IMR-90 (cell line): Measurements from ENCODE around the gene PTK7. TPM values are rescaled to one million over a fixed set of nuclear protein-coding genes. Genes with fewer than 3 reads are reported as not detected.

Experiments
- ATAC-seq: fragments of 200-7000 bp; cut with Tn5 transposase; 2 replicates; pipeline ENCODE4 v1.9.1; 2020; ENCODE audit warnings: low read depth, mild to moderate bottlenecking, moderate library complexity
- BruUV-seq: library from RNA; stranded (reverse); fragments of 400-500 nt; replicated peaks from 2 replicates; lab custom pipeline; 2021; lab: Mats Ljungman, UMichigan
- CTCF ChIA-PET: fragments of 300-600 bp; formaldehyde crosslinking; extraction: SDS; loops from one replicate; lab custom pipeline; 2021; ENCODE audit warnings: antibody characterized with exemption; lab: Yijun Ruan, JAX
- POLR2A ChIA-PET: fragments of 300-600 bp; sonication (Branson Sonifier 250); formaldehyde crosslinking; loops from one replicate; lab custom pipeline; 2022; ENCODE audit warnings: antibody characterized with exemption; ENCODE audit not compliant: unreplicated experiment; lab: Charles Lee
- DNase-seq: peaks from one replicate; pipeline ENCODE4 v3.0.0; 2013
- H2AFZ ChIP-seq: replicated peaks from 2 replicates; pipeline ENCODE3; 2013; ENCODE audit warnings: low read length, mild to moderate bottlenecking; ENCODE audit not compliant: poor library complexity
- H2AK5ac ChIP-seq: 2 replicates; pipeline ENCODE4 v1.6.1; 2013; ENCODE audit warnings: low read depth, low read length, inconsistent platforms
- H2AK9ac ChIP-seq: replicated peaks from 2 replicates; pipeline ENCODE3; 2013; ENCODE audit warnings: mild to moderate bottlenecking, low read depth, low read length, moderate library complexity; ENCODE audit not compliant: poor library complexity
- H2BK120ac ChIP-seq: 2 replicates; pipeline ENCODE4 v1.6.1; 2013; ENCODE audit warnings: low read depth, low read length, inconsistent platforms
- H2BK15ac ChIP-seq: 3 replicates; pipeline ENCODE4 v1.6.1; 2013; ENCODE audit warnings: low read depth, low read length, inconsistent platforms
- H2BK20ac ChIP-seq: 2 replicates; pipeline ENCODE4 v1.6.1; 2013; ENCODE audit warnings: low read depth, mild to moderate bottlenecking, inconsistent platforms, low read length, moderate library complexity
- H2BK5ac ChIP-seq: 2 replicates; pipeline ENCODE4 v1.6.1; 2013; ENCODE audit warnings: mild to moderate bottlenecking, low read depth, low read length, inconsistent platforms; ENCODE audit not compliant: poor library complexity, severe bottlenecking
- H3K14ac ChIP-seq: replicated peaks from 2 replicates; pipeline ENCODE4 v1.6.1; 2013; ENCODE audit warnings: low read depth, low read length, inconsistent platforms
- H3K18ac ChIP-seq: 2 replicates; pipeline ENCODE4 v1.6.1; 2013; ENCODE audit warnings: low read depth, low read length, control low read depth
- H3K23ac ChIP-seq: 2 replicates; pipeline ENCODE4 v1.6.1; 2013; ENCODE audit warnings: low read depth, low read length, inconsistent platforms
- H3K27ac ChIP-seq: 2 replicates; pipeline ENCODE4 v1.5.1; 2013; ENCODE audit warnings: mild to moderate bottlenecking, control low read depth, low read length; ENCODE audit not compliant: insufficient read depth
- H3K27me3 ChIP-seq: 2 replicates; pipeline ENCODE4 v1.6.1; 2013; ENCODE audit warnings: low read length; ENCODE audit not compliant: control insufficient read depth, insufficient read depth
- H3K36me3 ChIP-seq: 2 replicates; pipeline ENCODE4 v1.6.1; 2013; ENCODE audit warnings: low read length, mixed read lengths; ENCODE audit not compliant: control insufficient read depth, insufficient read depth
- H3K4ac ChIP-seq: 2 replicates; pipeline ENCODE4 v1.6.1; 2013; ENCODE audit warnings: low read depth, low read length, inconsistent platforms
- H3K4me1 ChIP-seq: 2 replicates; pipeline ENCODE4 v1.6.1; 2013; ENCODE audit warnings: low read length, mixed read lengths; ENCODE audit not compliant: control insufficient read depth, insufficient read depth
- H3K4me2 ChIP-seq: 2 replicates; pipeline ENCODE4 v1.6.1; 2013; ENCODE audit warnings: low read depth, mild to moderate bottlenecking, control low read depth, low read length, moderate library complexity
- H3K4me3 ChIP-seq: 2 replicates; pipeline ENCODE4 v1.5.1; 2013; ENCODE audit warnings: low read depth, mild to moderate bottlenecking, control low read depth, low read length, moderate library complexity; ENCODE audit not compliant: insufficient read depth
- H3K56ac ChIP-seq: 2 replicates; pipeline ENCODE4 v1.6.1; 2013; ENCODE audit warnings: low read length, inconsistent platforms; ENCODE audit not compliant: insufficient read depth; ENCODE audit errors: extremely low read depth
- H3K79me1 ChIP-seq, 2 experiments: 2 replicates each; pipeline ENCODE4 v1.6.1; 2013; ENCODE audit warnings: low read length in 2 of 2, inconsistent platforms in 1 of 2, low read depth in 1 of 2
- H3K9ac ChIP-seq: 2 replicates; pipeline ENCODE4 v1.6.1; 2013; ENCODE audit warnings: low read depth, low read length, control low read depth
- H3K9me1 ChIP-seq: 2 replicates; pipeline ENCODE4 v1.6.1; 2013; ENCODE audit warnings: low read length, inconsistent platforms; ENCODE audit not compliant: insufficient read depth
- H3K9me3 ChIP-seq: 2 replicates; pipeline ENCODE4 v1.6.1; 2013; ENCODE audit warnings: low read length; ENCODE audit not compliant: control insufficient read depth, insufficient read depth
- H4K20me1 ChIP-seq: 2 replicates; pipeline ENCODE4 v1.6.1; 2013; ENCODE audit warnings: low read length, inconsistent platforms; ENCODE audit not compliant: insufficient read depth
- H4K5ac ChIP-seq: 2 replicates; pipeline ENCODE4 v1.6.1; 2013; ENCODE audit warnings: mild to moderate bottlenecking, low read depth, low read length, control low read depth
- H4K8ac ChIP-seq, 2 experiments: 2 replicates each; pipeline ENCODE4 v1.6.1; 2013; ENCODE audit warnings: low read depth in 2 of 2, low read length in 2 of 2, control low read depth in 1 of 2, inconsistent platforms in 1 of 2
- H4K91ac ChIP-seq: 2 replicates; pipeline ENCODE4 v1.6.1; 2013; ENCODE audit warnings: low read depth, low read length, inconsistent platforms; ENCODE audit not compliant: insufficient read depth
- CEBPB ChIP-seq: IDR thresholded peaks from 2 replicates; pipeline ENCODE4 v1.6.1; 2012; ENCODE audit warnings: low read depth, low read length, improper control_type of control experiment
- USF2 ChIP-seq: fragments of 150-350 bp; IDR thresholded peaks from 2 replicates; pipeline ENCODE4 v1.6.1; 2017; ENCODE audit warnings: mild to moderate bottlenecking, antibody characterized with exemption, low read length, low read depth
- WGBS, 2 experiments: methylation state at CpG; one replicate each; pipeline versions ENCODE4 v1.1.5 to v1.1.7; 2013; ENCODE audit warnings: missing lambda C conversion rate in 2 of 2; ENCODE audit not compliant: insufficient read length in 1 of 2; ENCODE audit errors: extremely low coverage in 2 of 2; 5-methylcytosine and 5-hydroxymethylcytosine counted together
- dilution Hi-C: fragments of 300-500 bp; cut with HindIII; formaldehyde crosslinking; loops from one replicate; pipeline ENCODE4 v1.14.3; 2018; ENCODE audit warnings: low sequenced_read_pairs; ENCODE audit not compliant: unreplicated experiment
- in situ Hi-C: fragments of 300-500 bp; cut with MboI; formaldehyde crosslinking; loops from 3 replicates; pipeline ENCODE4 v1.14.3; 2019; ENCODE audit warnings: low sequenced_read_pairs, inconsistent platforms, mixed read lengths
- intact Hi-C: fragments of 100-400 bp; cut with micrococcal nuclease; formaldehyde crosslinking; loops from 2 replicates; pipeline ENCODE4 v1.10.0; 2022
- polyA plus RNA-seq, 3 experiments: library from polyadenylated mRNA; depleted of rRNA; stranded (reverse); fragments of >200 nt; gene quantifications; 2 replicates each; pipeline ENCODE4 v1.2.3, GENCODE V29; 2012; ENCODE audit warnings: low replicate concordance in 1 of 3
- total RNA-seq: library from RNA; depleted of rRNA; stranded (reverse); fragments of >200 nt; gene quantifications from 2 replicates; pipeline ENCODE4 v1.2.3, GENCODE V29; 2012

The PTK7 gene
- total and polyA plus RNA-seq, 2 of the 4 experiments (the other 2 are of a cell fraction), result 47.1 to 142 TPM

- H3K4ac ChIP-seq, result peak overlapping the region; percentile 89
- no TSS peak for BruUV-seq
- peak overlapping the region; percentile 14; the same call in 1 of the 2 replicates for H2BK20ac ChIP-seq
- peak overlapping the region; percentile 95 for H3K56ac ChIP-seq
- ChIA-PET POLR2A (interaction anchor here (0.5 to 0.6 kb wide), 3 partner anchors 111 to 186 kb away, joined by 3 to 14 read pairs (median 3); partner anchors contain the start of genes KLC4, MRPL2 and PPP2R5D), CTCF (interaction anchor here (0.5 to 0.8 kb wide), 3 partner anchors 21 to 390 kb away, joined by 3 to 4 read pairs (median 4); no protein-coding TSS in a partner anchor)
- H3K9ac ChIP-seq, result peak overlapping the region; percentile 95
- peak overlapping the region; percentile 75; the same call in 1 of the 3 replicates for H2BK15ac ChIP-seq
- intact Hi-C loops, result no loop called here
- peak overlapping the region; percentile 69 for H3K18ac ChIP-seq
- H3K79me1 ChIP-seq, result peaks cover 7 to 25% of the 10 kb centered on the region in 2 experiments
- peak overlapping the region; percentile 87 for H2AK9ac ChIP-seq
- H3K9me1 ChIP-seq, result peaks cover 8% of the 10 kb centered on the region; the same call in 1 of the 2 replicates
- H3K4me3 ChIP-seq, result peak overlapping the region; percentile 65
- H3K27me3 ChIP-seq, result no peaks in the 10 kb centered on the region
- TF ChIP-seq USF2 (peak; percentile 26; the same call in 1 of the 2 replicates), CEBPB (no peak)
- peak overlapping the region; percentile 92 for H3K14ac ChIP-seq
- H3K36me3 ChIP-seq, result peaks cover 7% of the 10 kb centered on the region
- H2BK5ac ChIP-seq, result peak overlapping the region; percentile 87
- in situ Hi-C loops, result no loop called here
- peak overlapping the region; percentile 86 for H3K4me2 ChIP-seq
- WGBS, 2 experiments, result 0% methylated on average over 6 of the region's 18 CpGs; no CpG with 5 or more reads in 1 of the 2 experiments
- H3K27ac ChIP-seq, result peak overlapping the region; percentile 97
- H4K8ac ChIP-seq, result peak overlapping the region; percentile 85 to 86
- peak overlapping the region; percentile 67 for H4K5ac ChIP-seq
- dilution Hi-C loops, result no loop called here
- DNase-seq, result peak; percentile 21
- peak overlapping the region; percentile 77 for H2AK5ac ChIP-seq
- peak overlapping the region; percentile 95 for H2AFZ ChIP-seq
- H3K4me1 ChIP-seq, result peaks cover 10% of the 10 kb centered on the region
- H3K23ac ChIP-seq, result peak overlapping the region; percentile 80
- ATAC-seq, result peak; percentile 48
- peak overlapping the region; percentile 69; the same call in 1 of the 2 replicates for H2BK120ac ChIP-seq
- H4K91ac ChIP-seq, result peak overlapping the region; percentile 80
- peaks cover 27% of the 10 kb centered on the region for H4K20me1 ChIP-seq
- no peaks in the 10 kb centered on the region for H3K9me3 ChIP-seq
Observed at GRCh38 chr6:43170417-43170930, 94.4 kb downstream of the PTK7 start.
